ENCODE results near the gene FOXRED2.
A peak's percentile ranks its signal among the peaks of the same experiment; 100 is the strongest.

Gene FOXRED2

DNA sequence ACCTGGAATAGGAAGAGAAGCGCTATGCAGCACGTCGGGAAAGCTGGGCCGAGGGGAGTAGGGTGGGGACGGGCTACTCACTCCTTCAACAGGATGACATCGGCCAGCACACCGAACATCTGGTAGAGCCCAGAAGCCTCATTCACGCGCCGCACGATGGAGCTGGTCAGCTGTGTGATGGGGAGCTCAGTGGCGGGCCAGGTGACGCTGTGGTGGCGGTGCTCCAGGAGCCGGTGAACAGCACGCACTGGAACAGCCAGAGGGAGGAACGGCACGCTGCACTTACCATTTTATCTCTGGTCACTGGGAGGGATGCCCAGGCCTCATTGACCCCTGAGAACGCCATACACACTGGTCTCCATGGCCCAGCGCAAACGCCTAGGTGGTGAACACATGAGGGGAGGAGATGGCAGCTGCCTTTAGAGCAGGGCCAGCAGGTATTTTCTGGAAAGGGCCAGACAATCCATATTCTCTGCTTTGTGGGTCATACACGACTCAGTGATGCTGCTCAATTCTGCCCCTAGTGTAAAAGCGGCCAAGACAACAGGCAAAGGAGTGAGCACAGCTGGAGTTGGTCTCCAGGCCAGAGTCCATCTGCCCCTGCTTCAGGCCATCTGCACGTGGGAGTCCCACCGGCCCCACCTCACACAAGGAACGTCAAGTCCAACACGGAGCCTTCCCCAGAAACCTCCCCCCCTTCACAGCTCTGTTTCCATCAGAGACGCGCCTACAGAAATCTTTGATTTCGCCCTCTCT is 8.8 kb downstream of the FOXRED2 start:
- Histone ChIP-seq H3K9ac (ENCODE audit: insufficient read length, low read depth) (no peak overlapping the region), H3K9me3 (ENCODE audit: insufficient read depth, low read length) (no peaks in the 10 kb centered on the region), H3K27me3 (ENCODE audit: insufficient read depth, insufficient read length) (no peaks in the 10 kb centered on the region), H3K36me3 (ENCODE audit: insufficient read depth, insufficient read length, low read length) (peaks cover 50% of the 10 kb centered on the region), H3K4me3 (ENCODE audit: insufficient read length, low read depth) (no peak overlapping the region), H3K4me1 (ENCODE audit: insufficient read depth, insufficient read length) (no peaks in the 10 kb centered on the region)
- TF ChIP-seq ZNF274 (IDR thresholded peaks at IDR 0.05; ENCODE audit: low read depth, low read length) (no peak), SUZ12 (IDR thresholded peaks at IDR 0.05; ENCODE audit: extremely low read depth, insufficient read depth, insufficient read length) (no peak), YY1 (IDR thresholded peaks at IDR 0.05; ENCODE audit: insufficient read depth, insufficient read length) (no peak)
- DNase-seq (ENCODE audit: low read depth, low spot score), result no peak

DNA sequence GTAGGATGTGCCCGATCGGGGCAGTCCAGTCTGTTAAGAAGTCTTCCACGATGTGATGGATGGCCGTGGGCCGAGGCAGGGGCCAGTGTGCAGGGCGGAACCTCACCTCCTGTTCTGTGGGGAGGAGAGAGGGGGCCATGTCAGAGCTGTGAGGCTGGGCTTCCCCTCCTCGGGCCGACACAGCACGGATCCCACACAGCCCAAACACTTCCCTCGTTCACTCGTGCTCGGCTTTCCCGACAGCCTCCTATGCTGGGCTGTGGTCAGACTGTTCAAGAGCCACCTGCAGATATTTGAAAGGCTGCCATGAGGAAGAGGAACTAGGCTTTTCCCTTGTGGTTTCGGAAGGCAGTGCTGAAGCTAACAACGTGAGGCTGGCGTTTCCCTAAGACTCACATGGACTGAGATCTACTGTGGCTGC is 13.1 kb downstream of the FOXRED2 start:
- Histone ChIP-seq H3K9me3 (ENCODE audit: insufficient read depth, low read length) (no peaks in the 10 kb centered on the region), H3K27me3 (ENCODE audit: insufficient read depth, insufficient read length) (no peaks in the 10 kb centered on the region), H3K36me3 (ENCODE audit: insufficient read depth, insufficient read length, low read length) (peaks cover 67% of the 10 kb centered on the region), H3K9ac (ENCODE audit: insufficient read length, low read depth) (no peak overlapping the region), H3K4me3 (ENCODE audit: insufficient read length, low read depth) (no peak overlapping the region), H3K4me1 (ENCODE audit: insufficient read depth, insufficient read length) (no peaks in the 10 kb centered on the region)
- no peak for TF ChIP-seq ZNF274 (IDR thresholded peaks at IDR 0.05; ENCODE audit: low read depth, low read length)
- TF ChIP-seq YY1 (IDR thresholded peaks at IDR 0.05; ENCODE audit: insufficient read depth, insufficient read length), result no peak
- no peak for TF ChIP-seq SUZ12 (IDR thresholded peaks at IDR 0.05; ENCODE audit: extremely low read depth, insufficient read depth, insufficient read length)
- no peak for DNase-seq (ENCODE audit: low read depth, low spot score)

DNA sequence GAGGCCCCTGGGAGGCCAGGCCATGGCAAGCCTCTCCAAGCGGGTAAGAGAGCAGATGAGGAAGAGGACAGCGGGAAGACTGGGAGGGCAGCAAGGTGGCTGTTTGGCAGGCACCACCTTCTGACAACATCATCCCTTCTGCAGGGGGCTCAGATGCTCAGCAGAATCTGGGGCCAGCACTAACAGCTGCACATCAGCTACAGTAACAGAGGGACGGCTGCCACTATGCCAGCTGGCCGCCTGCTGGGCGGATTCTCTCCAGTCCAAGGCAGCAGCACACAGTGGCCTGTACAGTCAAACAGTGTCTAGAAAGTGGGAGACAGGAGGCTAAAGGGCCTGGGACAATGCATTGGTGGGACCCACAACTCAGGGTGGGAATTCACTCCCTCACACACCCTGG is 14.7 kb downstream of the FOXRED2 start:
- Histone ChIP-seq H3K36me3 (ENCODE audit: insufficient read depth, insufficient read length, low read length) (peaks cover 57% of the 10 kb centered on the region), H3K27me3 (ENCODE audit: insufficient read depth, insufficient read length) (no peaks in the 10 kb centered on the region), H3K9ac (ENCODE audit: insufficient read length, low read depth) (no peak overlapping the region), H3K4me1 (ENCODE audit: insufficient read depth, insufficient read length) (no peaks in the 10 kb centered on the region), H3K4me3 (ENCODE audit: insufficient read length, low read depth) (no peak overlapping the region), H3K9me3 (ENCODE audit: insufficient read depth, low read length) (peaks cover 9% of the 10 kb centered on the region)
- DNase-seq (ENCODE audit: low read depth, low spot score), result no peak
- TF ChIP-seq SUZ12 (IDR thresholded peaks at IDR 0.05; ENCODE audit: extremely low read depth, insufficient read depth, insufficient read length) (no peak), ZNF274 (IDR thresholded peaks at IDR 0.05; ENCODE audit: low read depth, low read length) (no peak), YY1 (IDR thresholded peaks at IDR 0.05; ENCODE audit: insufficient read depth, insufficient read length) (no peak)

DNA sequence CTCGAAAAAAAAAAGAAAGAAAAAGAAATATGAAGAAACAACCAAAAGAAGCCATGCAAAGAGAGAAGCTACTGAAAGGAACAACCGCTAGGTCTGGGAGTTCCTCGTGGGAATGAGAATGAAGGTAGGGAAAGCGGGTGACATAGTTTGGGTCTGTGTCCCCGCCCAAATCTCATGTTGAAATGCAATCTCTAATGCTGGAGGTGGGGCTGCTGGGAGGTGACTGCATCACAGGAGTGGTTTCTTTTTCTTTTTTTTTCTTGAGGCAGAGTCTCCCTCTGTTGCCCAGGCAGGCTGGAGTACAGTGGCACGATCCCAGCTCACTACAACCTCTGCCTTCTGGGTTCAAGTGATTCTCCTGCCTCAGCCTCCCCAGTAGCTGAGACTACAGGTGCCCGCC is 15.7 kb downstream of the FOXRED2 start:
- H3K4me3 ChIP-seq (ENCODE audit: insufficient read length, low read depth), result no peak overlapping the region
- H3K9me3 ChIP-seq (ENCODE audit: insufficient read depth, low read length), result peaks cover 16% of the 10 kb centered on the region
- no peak for TF ChIP-seq SUZ12 (IDR thresholded peaks at IDR 0.05; ENCODE audit: extremely low read depth, insufficient read depth, insufficient read length)
- no peak for TF ChIP-seq ZNF274 (IDR thresholded peaks at IDR 0.05; ENCODE audit: low read depth, low read length)
- TF ChIP-seq YY1 (IDR thresholded peaks at IDR 0.05; ENCODE audit: insufficient read depth, insufficient read length), result no peak
- no peak overlapping the region for H3K9ac ChIP-seq (ENCODE audit: insufficient read length, low read depth)
- H3K36me3 ChIP-seq (ENCODE audit: insufficient read depth, insufficient read length, low read length), result peaks cover 58% of the 10 kb centered on the region
- H3K27me3 ChIP-seq (ENCODE audit: insufficient read depth, insufficient read length), result no peaks in the 10 kb centered on the region
- DNase-seq (ENCODE audit: low read depth, low spot score), result no peak
- no peaks in the 10 kb centered on the region for H3K4me1 ChIP-seq (ENCODE audit: insufficient read depth, insufficient read length)

DNA sequence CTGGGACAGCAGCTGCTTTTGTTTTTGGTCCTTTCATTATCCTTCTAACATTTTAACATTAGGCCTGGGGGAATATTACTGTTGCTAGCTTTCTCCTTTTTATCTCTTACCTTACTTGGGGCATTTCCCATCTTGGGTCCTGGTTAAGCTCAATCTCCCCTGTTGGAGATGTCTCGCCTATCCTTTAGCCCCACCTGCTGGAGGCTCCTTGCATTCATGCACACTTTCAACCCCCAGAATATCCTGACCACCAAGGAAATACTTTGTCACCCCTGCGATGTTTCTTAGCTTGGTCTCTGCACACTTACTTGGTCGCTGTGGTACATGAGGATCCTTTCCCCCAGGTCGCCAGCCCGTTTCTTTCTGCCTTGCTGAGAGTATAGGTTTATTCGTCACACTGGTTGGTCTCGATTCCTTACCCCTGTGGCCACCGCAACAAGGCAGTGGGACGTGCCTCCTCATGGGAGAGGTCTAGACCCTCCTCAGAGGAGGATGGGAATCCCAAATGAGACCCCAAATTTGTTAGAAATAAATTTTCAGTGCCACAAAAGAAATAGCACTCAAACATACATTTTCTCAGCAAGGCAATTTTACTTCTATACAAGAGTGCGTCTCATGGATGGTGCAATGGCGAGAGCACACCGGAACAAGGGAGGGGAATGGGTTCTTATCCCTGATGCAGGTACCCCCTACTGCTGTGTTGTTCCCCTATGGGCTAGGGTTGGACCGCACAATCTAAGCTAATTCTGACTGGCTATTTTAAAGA is 20.0 kb downstream of the FOXRED2 start:
- no peak for DNase-seq (ENCODE audit: low read depth, low spot score)
- Histone ChIP-seq H3K27me3 (ENCODE audit: insufficient read depth, insufficient read length) (no peaks in the 10 kb centered on the region), H3K9ac (ENCODE audit: insufficient read length, low read depth) (no peak overlapping the region), H3K9me3 (ENCODE audit: insufficient read depth, low read length) (peaks cover 16% of the 10 kb centered on the region), H3K4me1 (ENCODE audit: insufficient read depth, insufficient read length) (no peaks in the 10 kb centered on the region), H3K4me3 (ENCODE audit: insufficient read length, low read depth) (no peak overlapping the region), H3K36me3 (ENCODE audit: insufficient read depth, insufficient read length, low read length) (peaks cover 36% of the 10 kb centered on the region)
- no peak for TF ChIP-seq ZNF274 (IDR thresholded peaks at IDR 0.05; ENCODE audit: low read depth, low read length)
- no peak for TF ChIP-seq YY1 (IDR thresholded peaks at IDR 0.05; ENCODE audit: insufficient read depth, insufficient read length)
- no peak for TF ChIP-seq SUZ12 (IDR thresholded peaks at IDR 0.05; ENCODE audit: extremely low read depth, insufficient read depth, insufficient read length)

DNA sequence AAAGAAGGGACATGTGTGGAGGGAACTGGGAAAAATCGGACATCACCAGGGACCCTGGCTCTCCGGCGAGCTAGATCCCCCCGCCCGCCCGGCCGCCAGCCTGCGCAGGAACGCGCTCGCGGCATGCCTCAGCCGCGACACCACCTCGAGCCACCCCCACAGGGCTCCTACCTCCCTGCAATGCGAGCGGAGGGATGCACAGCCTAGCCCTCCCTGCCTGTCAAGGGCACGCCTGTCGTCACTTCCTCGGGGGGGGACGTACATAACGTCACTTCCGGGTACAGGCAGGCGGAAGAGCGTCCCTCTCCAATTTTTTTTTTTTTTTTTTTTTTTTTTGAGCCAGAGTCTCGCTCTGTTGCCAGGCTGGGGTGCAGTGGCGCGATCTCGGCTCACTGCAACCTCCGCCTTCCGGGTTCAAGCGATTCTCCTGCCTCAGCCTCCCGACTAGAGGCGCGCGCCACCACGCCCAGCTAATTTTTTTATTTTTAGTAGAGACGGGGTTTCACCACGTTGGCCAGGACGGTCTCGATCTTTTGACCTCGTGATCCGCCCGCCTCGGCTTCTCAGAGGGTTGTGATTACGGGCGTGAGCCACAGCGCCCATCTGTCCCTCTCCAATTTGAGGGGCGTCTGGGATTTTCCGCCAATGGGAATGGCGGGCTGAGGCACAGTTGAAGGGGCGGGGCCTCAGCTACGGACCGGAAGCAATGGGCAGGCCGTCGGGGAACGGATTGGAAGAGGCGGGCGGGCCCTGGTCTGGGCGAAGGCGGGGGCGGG is 25.3 kb downstream of the FOXRED2 start, which contains the start of gene TXN2:
Gene TXN2 (minus strand): TSS at position 248 of the 776 bp plus-strand sequence. CDS start 803 bp downstream, outside the sequence.
- H3K4me3 ChIP-seq (ENCODE audit: insufficient read length, low read depth), result peak within 1 kb of the TSS; percentile 67
- peak; percentile 83 for DNase-seq (ENCODE audit: low read depth, low spot score)
- H3K9me3 ChIP-seq (ENCODE audit: insufficient read depth, low read length), result peaks cover 1% of the 10 kb centered on the region; the same call in 1 of the 2 replicates
- no peaks in the 10 kb centered on the region for H3K27me3 ChIP-seq (ENCODE audit: insufficient read depth, insufficient read length)
- peaks cover 28% of the 10 kb centered on the region for H3K36me3 ChIP-seq (ENCODE audit: insufficient read depth, insufficient read length, low read length)
- H3K4me1 ChIP-seq (ENCODE audit: insufficient read depth, insufficient read length), result peaks cover 2% of the 10 kb centered on the region
- peak within 1 kb of the TSS; percentile 76 for H3K9ac ChIP-seq (ENCODE audit: insufficient read length, low read depth)
- TF ChIP-seq YY1 (IDR thresholded peaks at IDR 0.05; ENCODE audit: insufficient read depth, insufficient read length) (no peak), ZNF274 (IDR thresholded peaks at IDR 0.05; ENCODE audit: low read depth, low read length) (no peak), SUZ12 (IDR thresholded peaks at IDR 0.05; ENCODE audit: extremely low read depth, insufficient read depth, insufficient read length) (no peak)

All from NT2/D1 (cell line).